ENCODE results near the gene ALG6. TPM values are rescaled to one million over a fixed set of nuclear protein-coding genes. Genes with fewer than 3 reads are reported as not detected.

Gene ALG6
- total and polyA plus RNA-seq, 3 donors from 2014 or later: 7.8 to 10.0 (median 9.9) TPM

DNA sequence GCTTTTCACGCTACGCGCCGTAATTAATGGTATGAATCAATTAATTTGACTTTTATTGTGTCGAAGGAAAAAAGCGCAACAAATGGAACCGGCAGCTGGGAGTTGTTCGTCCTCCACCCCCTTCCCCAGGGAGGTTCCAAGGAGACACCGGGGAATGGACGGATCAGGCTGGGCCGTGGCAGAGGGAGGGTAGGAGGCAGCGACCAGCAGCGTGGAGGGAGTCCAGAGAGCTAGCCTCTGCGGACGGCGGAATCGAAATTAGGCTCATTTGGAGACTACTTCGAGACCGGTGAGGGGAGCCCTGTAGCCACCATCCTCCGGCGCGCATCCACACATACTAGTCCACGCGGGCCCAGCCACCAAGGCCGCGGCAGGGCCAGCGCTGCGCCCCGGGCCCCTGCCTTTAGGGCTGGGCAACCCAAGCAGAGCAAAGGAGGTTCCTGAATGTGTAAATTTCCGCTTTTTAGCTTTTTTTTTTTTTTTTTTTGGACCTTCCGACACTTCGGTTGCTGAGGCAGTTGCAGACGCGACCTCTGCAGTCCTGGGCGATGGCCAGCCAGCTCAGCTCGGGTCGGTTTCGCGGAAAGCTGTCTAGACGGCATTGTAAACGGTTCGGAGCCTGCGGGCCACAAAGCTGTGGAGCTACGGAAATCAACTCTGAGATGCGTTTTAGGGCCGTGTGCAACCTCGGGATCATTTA lies 47.3 kb upstream of the ALG6 start:
- no peak overlapping the region for H3K4me3 ChIP-seq
- no peak overlapping the region for H3K27ac ChIP-seq
- no peak for TF ChIP-seq POLR2A (IDR thresholded peaks at IDR 0.05)
- TF ChIP-seq, protein P1, sequence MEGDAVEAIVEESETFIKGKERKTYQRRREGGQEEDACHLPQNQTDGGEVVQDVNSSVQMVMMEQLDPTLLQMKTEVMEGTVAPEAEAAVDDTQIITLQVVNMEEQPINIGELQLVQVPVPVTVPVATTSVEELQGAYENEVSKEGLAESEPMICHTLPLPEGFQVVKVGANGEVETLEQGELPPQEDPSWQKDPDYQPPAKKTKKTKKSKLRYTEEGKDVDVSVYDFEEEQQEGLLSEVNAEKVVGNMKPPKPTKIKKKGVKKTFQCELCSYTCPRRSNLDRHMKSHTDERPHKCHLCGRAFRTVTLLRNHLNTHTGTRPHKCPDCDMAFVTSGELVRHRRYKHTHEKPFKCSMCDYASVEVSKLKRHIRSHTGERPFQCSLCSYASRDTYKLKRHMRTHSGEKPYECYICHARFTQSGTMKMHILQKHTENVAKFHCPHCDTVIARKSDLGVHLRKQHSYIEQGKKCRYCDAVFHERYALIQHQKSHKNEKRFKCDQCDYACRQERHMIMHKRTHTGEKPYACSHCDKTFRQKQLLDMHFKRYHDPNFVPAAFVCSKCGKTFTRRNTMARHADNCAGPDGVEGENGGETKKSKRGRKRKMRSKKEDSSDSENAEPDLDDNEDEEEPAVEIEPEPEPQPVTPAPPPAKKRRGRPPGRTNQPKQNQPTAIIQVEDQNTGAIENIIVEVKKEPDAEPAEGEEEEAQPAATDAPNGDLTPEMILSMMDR (IDR thresholded peaks at IDR 0.05): no peak
- no peaks in the 10 kb centered on the region for H3K27me3 ChIP-seq
- H3K36me3 ChIP-seq (ENCODE audit: low read depth, missing control alignments): no peaks in the 10 kb centered on the region
- 9 to 13% methylated on average over 47 of the region's 47 CpGs for WGBS, 2 donors
- no peaks in the 10 kb centered on the region for H3K9me3 ChIP-seq
- no peak for DNase-seq
- H3K4me1 ChIP-seq: peaks cover 14% of the 10 kb centered on the region
- intact Hi-C loops (cut with DNase I; ENCODE audit: low total_unique reads): no loop called here

DNA sequence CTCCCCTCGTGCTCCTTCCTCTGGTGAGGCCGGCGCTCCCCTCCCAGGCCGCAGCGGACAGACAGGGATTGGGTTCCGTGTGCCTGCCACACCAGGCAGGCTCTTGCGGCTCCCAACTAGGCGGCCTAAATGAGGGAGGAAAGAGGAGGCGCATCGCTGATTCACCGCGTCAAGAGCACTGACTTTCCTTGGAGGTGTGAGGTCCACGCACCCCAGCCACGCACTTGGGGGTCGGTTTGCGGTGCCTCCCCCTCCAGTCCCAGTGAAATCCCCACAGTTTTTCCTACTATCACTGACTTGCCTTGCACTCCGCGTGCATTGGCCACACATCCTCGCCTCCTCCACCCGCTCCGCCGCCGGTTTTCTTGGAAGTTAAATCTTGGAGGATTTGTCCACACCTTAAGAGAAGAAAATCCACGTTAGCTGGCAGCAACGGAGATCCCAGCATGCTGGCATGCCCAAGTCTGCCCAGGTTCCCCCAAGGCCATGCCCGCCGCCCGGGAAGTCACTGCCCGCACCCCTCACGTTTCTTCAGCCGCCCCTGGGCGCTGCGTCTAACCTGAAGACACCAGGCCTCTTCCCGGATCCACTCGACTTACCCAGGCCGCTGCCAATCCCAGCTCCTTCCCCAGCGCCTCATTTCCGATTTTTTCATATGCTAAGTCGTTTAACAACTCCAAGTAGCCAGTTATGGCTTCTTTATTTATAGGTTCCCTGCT lies 46.2 kb upstream of the ALG6 start:
- H3K27me3 ChIP-seq: no peaks in the 10 kb centered on the region
- TF ChIP-seq, protein P1 (IDR thresholded peaks at IDR 0.05): no peak
- no peak for TF ChIP-seq POLR2A (IDR thresholded peaks at IDR 0.05)
- H3K27ac ChIP-seq: no peak overlapping the region
- WGBS, 2 donors: 13 to 15% methylated on average over 35 to 39 of the region's 39 CpGs
- H3K4me3 ChIP-seq: no peak overlapping the region
- peaks cover 14% of the 10 kb centered on the region for H3K4me1 ChIP-seq
- no peaks in the 10 kb centered on the region for H3K9me3 ChIP-seq
- intact Hi-C loops (cut with DNase I; ENCODE audit: low total_unique reads): no loop called here
- H3K36me3 ChIP-seq (ENCODE audit: low read depth, missing control alignments): no peaks in the 10 kb centered on the region
- no peak for DNase-seq

DNA sequence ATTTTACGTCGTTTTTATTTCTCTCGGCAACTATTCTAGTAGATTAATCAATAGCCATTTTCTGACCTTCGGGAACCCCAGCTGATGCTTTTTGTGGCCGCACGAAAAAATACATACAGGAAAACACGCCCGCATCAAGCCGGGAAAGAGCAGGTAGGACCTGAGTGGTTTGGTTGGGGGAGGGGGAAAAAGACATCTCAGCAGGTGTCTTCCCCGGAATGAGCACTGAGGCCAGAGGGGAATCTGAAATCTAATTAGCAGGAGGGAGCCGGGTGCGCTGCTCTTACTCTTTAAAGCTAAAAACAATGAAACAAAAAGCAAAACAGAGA lies 45.7 kb upstream of the ALG6 start:
- no peaks in the 10 kb centered on the region for H3K9me3 ChIP-seq
- H3K4me1 ChIP-seq: peaks cover 14% of the 10 kb centered on the region
- no peak overlapping the region for H3K27ac ChIP-seq
- intact Hi-C loops (cut with DNase I; ENCODE audit: low total_unique reads): no loop called here
- TF ChIP-seq, protein P1 (IDR thresholded peaks at IDR 0.05): no peak
- no peak for TF ChIP-seq POLR2A (IDR thresholded peaks at IDR 0.05)
- no peaks in the 10 kb centered on the region for H3K36me3 ChIP-seq (ENCODE audit: low read depth, missing control alignments)
- peak overlapping the region; percentile 48 to 59 for H3K4me3 ChIP-seq
- whole genome bisulfite sequencing, 2 donors: 10 to 15% methylated on average over 12 of the region's 12 CpGs
- DNase-seq: no peak
- no peaks in the 10 kb centered on the region for H3K27me3 ChIP-seq

DNA sequence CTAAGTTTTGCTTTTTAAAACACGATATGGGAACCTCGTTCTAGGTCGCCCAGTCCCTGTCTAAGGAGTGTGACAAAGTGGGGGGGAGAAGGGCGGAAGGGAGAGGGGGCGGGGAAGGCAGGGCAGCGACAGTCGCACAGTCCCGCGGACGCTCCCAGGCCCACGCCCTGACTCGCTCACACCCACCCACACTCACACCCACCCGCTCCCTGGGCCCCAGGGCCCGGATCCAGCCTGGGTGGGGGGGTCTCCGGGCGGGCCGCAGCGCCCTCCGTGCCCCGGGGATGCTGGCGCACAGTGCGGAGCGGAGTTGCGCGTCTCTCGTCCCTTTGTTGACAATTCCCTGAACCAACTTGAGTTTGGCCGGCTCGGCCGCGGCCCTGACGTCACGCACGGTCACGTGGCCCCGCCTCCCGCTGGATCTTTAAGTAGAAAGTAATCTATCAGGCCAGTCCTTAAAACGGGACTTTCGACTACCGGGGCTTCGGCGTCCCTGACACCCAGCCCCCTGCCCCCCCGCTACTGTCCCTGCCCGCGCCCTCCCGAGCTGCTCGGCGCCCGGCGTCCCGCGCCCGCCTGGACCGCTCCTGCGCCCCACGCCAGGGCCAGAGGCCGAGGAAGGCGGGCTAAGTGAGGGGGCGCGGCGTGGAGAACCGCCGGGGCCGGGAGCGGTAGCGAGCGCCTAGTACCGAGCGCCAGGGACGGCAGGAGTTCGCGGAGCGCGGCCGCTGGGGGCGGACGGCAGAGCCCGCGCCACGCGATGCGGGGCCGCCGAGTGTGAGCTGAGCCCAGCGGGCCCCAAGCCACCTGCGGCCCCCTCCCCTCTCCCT lies 45.1 kb upstream of the ALG6 start, which contains the start of gene FOXD3:
TSS of gene FOXD3 (plus strand) at position 454 of the 830 bp plus-strand sequence. CDS start 492 bp downstream, outside the sequence.
- Histone ChIP-seq H3K36me3 (ENCODE audit: low read depth, missing control alignments) (no peaks in the 10 kb centered on the region), H3K4me1 (peaks cover 14% of the 10 kb centered on the region), H3K4me3 (peak within 1 kb of the TSS; percentile 48 to 59), H3K9me3 (no peaks in the 10 kb centered on the region), H3K27me3 (no peaks in the 10 kb centered on the region), H3K27ac (no peak within 1 kb of the TSS)
- intact Hi-C loops (cut with DNase I; ENCODE audit: low total_unique reads): no loop called here
- 0 to 1% methylated on average over 33 to 55 of the region's 85 CpGs for WGBS, 2 donors
- DNase-seq: peak; percentile 73
- TF ChIP-seq, protein P1 (IDR thresholded peaks at IDR 0.05): no peak
- no peak for TF ChIP-seq POLR2A (IDR thresholded peaks at IDR 0.05)
